Breast epithelium (tissue), 3 donors: ENCODE measurements around the gene DRD4.

Experiments
- POLR2A ChIP-seq: fragments of 450-650 bp; IDR thresholded peaks from one replicate; pipeline ENCODE4 v1.6.1; 2016; ENCODE audit warnings: antibody characterized with exemption, mild to moderate bottlenecking, moderate library complexity
- TF ChIP-seq, protein P1 (sequence below), 3 donors: fragments of 450-650 bp; IDR thresholded peaks; one replicate each; pipeline ENCODE4 v1.5.1; 2016 to 2017; ENCODE audit warnings: antibody characterized with exemption in 3 of 3, mild to moderate bottlenecking in 3 of 3, moderate library complexity in 3 of 3

DNA sequence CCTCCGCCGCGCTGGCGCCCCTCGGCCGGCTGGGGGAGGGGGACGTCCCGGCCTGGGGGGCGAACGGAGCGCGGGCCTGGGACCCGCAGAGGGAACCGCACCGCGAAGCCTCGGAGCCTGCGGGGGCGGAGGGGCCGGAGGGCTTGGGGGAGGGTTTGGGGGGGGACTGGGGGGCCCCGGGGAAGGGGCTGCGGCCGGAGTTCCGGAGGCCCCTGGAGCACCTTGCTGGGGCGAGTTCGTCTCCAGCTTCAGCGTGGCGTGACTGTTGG, 9.8 kb upstream of the DRD4 start:
- TF ChIP-seq, protein P1, sequence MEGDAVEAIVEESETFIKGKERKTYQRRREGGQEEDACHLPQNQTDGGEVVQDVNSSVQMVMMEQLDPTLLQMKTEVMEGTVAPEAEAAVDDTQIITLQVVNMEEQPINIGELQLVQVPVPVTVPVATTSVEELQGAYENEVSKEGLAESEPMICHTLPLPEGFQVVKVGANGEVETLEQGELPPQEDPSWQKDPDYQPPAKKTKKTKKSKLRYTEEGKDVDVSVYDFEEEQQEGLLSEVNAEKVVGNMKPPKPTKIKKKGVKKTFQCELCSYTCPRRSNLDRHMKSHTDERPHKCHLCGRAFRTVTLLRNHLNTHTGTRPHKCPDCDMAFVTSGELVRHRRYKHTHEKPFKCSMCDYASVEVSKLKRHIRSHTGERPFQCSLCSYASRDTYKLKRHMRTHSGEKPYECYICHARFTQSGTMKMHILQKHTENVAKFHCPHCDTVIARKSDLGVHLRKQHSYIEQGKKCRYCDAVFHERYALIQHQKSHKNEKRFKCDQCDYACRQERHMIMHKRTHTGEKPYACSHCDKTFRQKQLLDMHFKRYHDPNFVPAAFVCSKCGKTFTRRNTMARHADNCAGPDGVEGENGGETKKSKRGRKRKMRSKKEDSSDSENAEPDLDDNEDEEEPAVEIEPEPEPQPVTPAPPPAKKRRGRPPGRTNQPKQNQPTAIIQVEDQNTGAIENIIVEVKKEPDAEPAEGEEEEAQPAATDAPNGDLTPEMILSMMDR (IDR thresholded peaks at IDR 0.05) = no peak
- TF ChIP-seq POLR2A = no peak
